Pancreas (tissue), 10 donors: ENCODE results near the gene PTH2. TPM values are rescaled to one million over a fixed set of nuclear protein-coding genes. Genes with fewer than 3 reads are reported as not detected.

Experiments
- ATAC-seq, 4 donors: fragments of 200-7000 bp; cut with Tn5 transposase; one replicate each; pipeline versions ENCODE4 v1.8.0 to v1.9.1; 2020; ENCODE audit warnings: mild to moderate bottlenecking in 4 of 4, moderate library complexity in 4 of 4
- DNase-seq, 6 donors: peaks; one replicate each; pipeline ENCODE4 v3.0.0-alpha.2; 2020
- FAIRE-seq: peaks from 2 replicates; lab custom pipeline; 2012; peaks lifted over from hg19 to GRCh38; lab: Jason Lieb, UNC
- H3K27ac ChIP-seq, 4 donors: fragments of 200-600 bp; sonication (generic); 1 replicate in 3 of 4; 2 replicates in 1 of 4; pipeline versions ENCODE4 v1.5.0 to v1.8.0; 2020
- H3K27me3 ChIP-seq, 4 donors: fragments of 200-600 bp; one replicate each; pipeline ENCODE4 v1.8.0; 2021
- H3K36me3 ChIP-seq, 3 donors: fragments of 200-600 bp; sonication (generic) in 1 of 3; one replicate each; pipeline versions ENCODE4 v1.5.0 to v1.8.0; 2020 to 2021
- H3K4me1 ChIP-seq, 3 donors: fragments of 200-600 bp; one replicate each; pipeline ENCODE4 v1.8.0; 2021
- H3K4me3 ChIP-seq, 4 donors: fragments of 200-600 bp; sonication (generic) in 2 of 4; one replicate each; pipeline versions ENCODE4 v1.5.0 to v1.8.0; 2020 to 2021
- H3K9me3 ChIP-seq, 4 donors: fragments of 200-600 bp; one replicate each; pipeline ENCODE4 v1.8.0; 2021
- CTCF ChIP-seq, 4 donors: fragments of 200-600 bp; sonication (generic) in 3 of 4; IDR thresholded peaks; one replicate each; pipeline versions ENCODE4 v1.5.0 to v1.8.0; 2021; ENCODE audit warnings: antibody characterized with exemption in 4 of 4
- WGBS, 2 donors: extraction: QIAGEN DNeasy Blood & Tissue Kit; methylation state at CpG; one replicate each; pipeline ENCODE4 v1.1.7; 2013; 5-methylcytosine and 5-hydroxymethylcytosine counted together
- intact Hi-C, 3 donors: fragments of 100-400 bp; cut with DNase I; formaldehyde crosslinking; loops; one replicate each; pipeline versions ENCODE4 v1.11.1 to v1.14.2; 2022
- polyA plus RNA-seq, 2 donors: library from polyadenylated mRNA; stranded (reverse); fragments of 200-250 nt; gene quantifications; one replicate each; pipeline ENCODE4 v1.2.3, GENCODE V29; 2013
- total RNA-seq, 6 donors: library from RNA; stranded (reverse); fragmentation: NEBNext Ultra II Directional in 4 of 6; extraction: Animal tissue kit (Norgen Biotek cat#: 25700) in 4 of 6; gene quantifications; one replicate each; pipeline versions ENCODE4 v1.2.1 to v1.2.4, GENCODE V29; 2021 to 2023
- donor health status: healthy with polysubstance abuse.
- donor health status: DM: no; HTN: no; CAD: no; lungs with moderate emphysema.
- donor health status: DM: no; HTN: no; CAD: no.
- donor health status: control.
- donor health status: control.
- donor health status: Bipolar disorder and iron deficiency.
- donor health status: DM: yes; HTN: yes; CAD: no.
- donor health status: DM: no; HTN: no; CAD: no.
- donor health status: DM: no; HTN: no; CAD: no.
- donor health status: DM: yes; HTN: yes; CAD: no.

PTH2 gene
- total RNA-seq (not detected), polyA plus RNA-seq (not detected)

GRCh38 chr19:49423071-49423984 lies at the start of gene PTH2:
Gene PTH2 (minus strand): TSS chr19:49423441. CDS start chr19:49423339, 102 bp downstream.
- ATAC-seq = no peak
- Histone ChIP-seq H3K27me3 (peaks cover 0 to 47% (median 11%) of the 10 kb centered on the region in 4 donors), H3K4me3 (peak within 1 kb of the TSS in 1 of 4 donors; percentile 22), H3K9me3 (no peaks in the 10 kb centered on the region), H3K4me1 (peaks cover 0 to 6% (median 0%) of the 10 kb centered on the region in 3 donors), H3K36me3 (no peaks in the 10 kb centered on the region), H3K27ac (no peak within 1 kb of the TSS)
- intact Hi-C loops = no loop called here
- WGBS, 2 donors = 10 to 12% methylated on average over 41 to 42 of the region's 42 CpGs
- no peak for DNase-seq
- FAIRE-seq = no peak
- TF ChIP-seq CTCF (IDR thresholded peaks at IDR 0.05) = no peak

GRCh38 chr19:49472936-49473335 lies 49.7 kb upstream of the PTH2 start:
- Histone ChIP-seq H3K27ac (no peak overlapping the region), H3K36me3 (no peaks in the 10 kb centered on the region), H3K9me3 (no peaks in the 10 kb centered on the region), H3K27me3 (no peaks in the 10 kb centered on the region), H3K4me1 (peaks cover 0 to 4% (median 0%) of the 10 kb centered on the region in 3 donors), H3K4me3 (no peak overlapping the region)
- no peak for FAIRE-seq
- 70 to 76% methylated on average over 8 to 9 of the region's 9 CpGs for WGBS, 2 donors
- no peak for DNase-seq
- intact Hi-C loops = no loop called here
- TF ChIP-seq CTCF (IDR thresholded peaks at IDR 0.05) = no peak
- no peak for ATAC-seq

- Histone ChIP-seq H3K9me3 (no peaks in the 10 kb centered on the region), H3K4me1 (peaks cover 0 to 4% (median 0%) of the 10 kb centered on the region in 3 donors), H3K36me3 (no peaks in the 10 kb centered on the region), H3K4me3 (no peak overlapping the region), H3K27ac (no peak overlapping the region), H3K27me3 (no peaks in the 10 kb centered on the region)
- TF ChIP-seq CTCF (IDR thresholded peaks at IDR 0.05) = no peak
- DNase-seq = no peak
- ATAC-seq = no peak
- 77 to 85% methylated on average over 8 of the region's 8 CpGs for WGBS, 2 donors
- no peak for FAIRE-seq
- intact Hi-C loops = no loop called here
Measured at GRCh38 chr19:49470615-49470978, 47.4 kb upstream of the PTH2 start.

- ATAC-seq (no peak), DNase-seq (no peak), FAIRE-seq (no peak)
- no peak for TF ChIP-seq CTCF (IDR thresholded peaks at IDR 0.05)
- Histone ChIP-seq H3K9me3 (no peaks in the 10 kb centered on the region), H3K4me3 (no peak overlapping the region), H3K36me3 (no peaks in the 10 kb centered on the region), H3K27ac (no peak overlapping the region), H3K4me1 (peaks cover 0 to 4% (median 0%) of the 10 kb centered on the region in 3 donors), H3K27me3 (no peaks in the 10 kb centered on the region)
- 92 to 95% methylated on average over 21 to 25 of the region's 25 CpGs for WGBS, 2 donors
- intact Hi-C loops = no loop called here
Measured at GRCh38 chr19:49469828-49470614, 46.8 kb upstream of the PTH2 start.
